Stomach smooth muscle (tissue), 2 donors: Measurements from ENCODE around the gene PRTN3.

Experiments
- H3K27ac ChIP-seq: one replicate; pipeline ENCODE4 v1.7.0; 2013; ENCODE audit warnings: mild to moderate bottlenecking, low read length, inconsistent platforms
- H3K27me3 ChIP-seq, 2 donors: one replicate each; pipeline ENCODE4 v1.7.0; 2013; ENCODE audit warnings: low read length in 2 of 2; ENCODE audit not compliant: insufficient read depth in 2 of 2, control insufficient read depth in 1 of 2
- H3K36me3 ChIP-seq, 2 donors: one replicate each; pipeline ENCODE4 v1.7.0; 2013; ENCODE audit warnings: low read length in 2 of 2; ENCODE audit not compliant: control insufficient read depth in 2 of 2, insufficient read depth in 2 of 2
- H3K4me1 ChIP-seq: one replicate; pipeline ENCODE4 v1.7.0; 2013; ENCODE audit warnings: low read length; ENCODE audit not compliant: control insufficient read depth, insufficient read depth
- H3K4me3 ChIP-seq, 2 donors: one replicate each; pipeline ENCODE4 v1.7.0; 2013; ENCODE audit warnings: low read length in 2 of 2
- H3K9ac ChIP-seq, 2 donors: one replicate each; pipeline ENCODE4 v1.7.0; 2013; ENCODE audit warnings: low read length in 2 of 2, mild to moderate bottlenecking in 1 of 2
- H3K9me3 ChIP-seq, 2 donors: one replicate each; pipeline ENCODE4 v1.7.0; 2013; ENCODE audit warnings: low read length in 2 of 2; ENCODE audit not compliant: control insufficient read depth in 2 of 2
- donor health status: healthy.
- donor health status: Pancreatic carcinoma.

Gene PRTN3

GRCh38 chr19:797528-798414 is 43.0 kb upstream of the PRTN3 start:
- Histone ChIP-seq H3K9me3 (no peaks in the 10 kb centered on the region), H3K9ac (peak overlapping the region; percentile 73 to 76), H3K4me3 (peak overlapping the region; percentile 81 to 82), H3K27me3 (no peaks in the 10 kb centered on the region), H3K36me3 (peaks cover 0 to 2% of the 10 kb centered on the region in 2 donors), H3K4me1 (peaks cover 58% of the 10 kb centered on the region), H3K27ac (peak overlapping the region; percentile 64)

- peak overlapping the region; percentile 68 to 73 for H3K9ac ChIP-seq
- no peaks in the 10 kb centered on the region for H3K9me3 ChIP-seq
- H3K4me3 ChIP-seq, result peak overlapping the region; percentile 81 to 82
- peak overlapping the region; percentile 58 for H3K27ac ChIP-seq
- H3K4me1 ChIP-seq, result peaks cover 66% of the 10 kb centered on the region
- H3K27me3 ChIP-seq, result no peaks in the 10 kb centered on the region
- H3K36me3 ChIP-seq, result peaks cover 1 to 2% of the 10 kb centered on the region in 2 donors
Observed at GRCh38 chr19:798415-799075, 42.3 kb upstream of the PRTN3 start.

GRCh38 chr19:799076-799881 is 41.5 kb upstream of the PRTN3 start:
- peak overlapping the region; percentile 58 for H3K27ac ChIP-seq
- H3K9me3 ChIP-seq, result no peaks in the 10 kb centered on the region
- no peaks in the 10 kb centered on the region for H3K27me3 ChIP-seq
- peak overlapping the region; percentile 81 to 82 for H3K4me3 ChIP-seq
- peaks cover 70% of the 10 kb centered on the region for H3K4me1 ChIP-seq
- peaks cover 6 to 8% of the 10 kb centered on the region in 2 donors for H3K36me3 ChIP-seq
- H3K9ac ChIP-seq, result peak overlapping the region; percentile 42 to 68

- Histone ChIP-seq H3K4me1 (peaks cover 69% of the 10 kb centered on the region), H3K9me3 (no peaks in the 10 kb centered on the region), H3K27ac (peak overlapping the region; percentile 81), H3K9ac (peak overlapping the region; percentile 40 to 60), H3K27me3 (no peaks in the 10 kb centered on the region), H3K4me3 (peak overlapping the region; percentile 33 to 64), H3K36me3 (peaks cover 17% of the 10 kb centered on the region in 2 donors)
Observed at GRCh38 chr19:800360-801029, 40.3 kb upstream of the PRTN3 start.

- Histone ChIP-seq H3K4me1 (peaks cover 63% of the 10 kb centered on the region), H3K4me3 (peak overlapping the region; percentile 33 to 64), H3K27me3 (no peaks in the 10 kb centered on the region), H3K27ac (peak overlapping the region; percentile 81), H3K9me3 (no peaks in the 10 kb centered on the region), H3K36me3 (peaks cover 19 to 20% of the 10 kb centered on the region in 2 donors), H3K9ac (peak overlapping the region; percentile 36 to 54)
Observed at GRCh38 chr19:801030-801860, 39.6 kb upstream of the PRTN3 start.

- Histone ChIP-seq H3K9me3 (no peaks in the 10 kb centered on the region), H3K4me3 (peak overlapping the region; percentile 25 to 64), H3K36me3 (peaks cover 25 to 27% of the 10 kb centered on the region in 2 donors), H3K9ac (peak overlapping the region; percentile 36 to 54), H3K4me1 (peaks cover 58% of the 10 kb centered on the region), H3K27me3 (no peaks in the 10 kb centered on the region), H3K27ac (peak overlapping the region; percentile 81)
Observed at GRCh38 chr19:801861-802497, 38.8 kb upstream of the PRTN3 start.

- peak overlapping the region in 1 of 2 donors; percentile 41 for H3K9ac ChIP-seq
- no peaks in the 10 kb centered on the region for H3K9me3 ChIP-seq
- peak overlapping the region; percentile 35 to 64 for H3K4me3 ChIP-seq
- H3K4me1 ChIP-seq, result peaks cover 58% of the 10 kb centered on the region
- peaks cover 31 to 32% of the 10 kb centered on the region in 2 donors for H3K36me3 ChIP-seq
- H3K27me3 ChIP-seq, result no peaks in the 10 kb centered on the region
- peak overlapping the region; percentile 81 for H3K27ac ChIP-seq
Observed at GRCh38 chr19:802498-803098, 38.2 kb upstream of the PRTN3 start.

- peaks cover 35 to 36% of the 10 kb centered on the region in 2 donors for H3K36me3 ChIP-seq
- peaks cover 58% of the 10 kb centered on the region for H3K4me1 ChIP-seq
- H3K27me3 ChIP-seq, result no peaks in the 10 kb centered on the region
- H3K9ac ChIP-seq, result peak overlapping the region in 1 of 2 donors; percentile 41
- H3K4me3 ChIP-seq, result peak overlapping the region in 1 of 2 donors; percentile 64
- H3K27ac ChIP-seq, result peak overlapping the region; percentile 81
- no peaks in the 10 kb centered on the region for H3K9me3 ChIP-seq
Observed at GRCh38 chr19:803099-803561, 37.7 kb upstream of the PRTN3 start.
